Skeletal muscle satellite cell (primary cell): ENCODE measurements around the gene SLC49A3.
"Not testable (repeated sequence)": the region's sequence is repeated elsewhere in the genome, so short reads cannot be mapped to it uniquely, and the experiment has no call there.

Experiments used
- H3K27me3 ChIP-seq: 2 replicates; pipeline ENCODE4 v1.7.0; 2013; ENCODE audit warnings: low read length; ENCODE audit not compliant: control insufficient read depth, insufficient read depth
- H3K36me3 ChIP-seq: 2 replicates; pipeline ENCODE4 v1.7.0; 2013; ENCODE audit warnings: mild to moderate bottlenecking, control low read depth, low read length; ENCODE audit not compliant: insufficient read depth
- H3K4me1 ChIP-seq: 2 replicates; pipeline ENCODE4 v1.7.0; 2013; ENCODE audit warnings: low read length; ENCODE audit not compliant: control insufficient read depth, insufficient read depth
- H3K4me2 ChIP-seq: 2 replicates; pipeline ENCODE4 v1.7.0; 2013; ENCODE audit warnings: mild to moderate bottlenecking, low read length
- H3K4me3 ChIP-seq: 2 replicates; pipeline ENCODE4 v1.7.0; 2013; ENCODE audit warnings: low read length
- H3K9ac ChIP-seq: 2 replicates; pipeline ENCODE4 v1.7.0; 2013; ENCODE audit warnings: mild to moderate bottlenecking, low read depth, low read length, moderate library complexity
- H3K9me3 ChIP-seq: replicated peaks from 2 replicates; pipeline ENCODE4 v1.7.0; 2013; ENCODE audit warnings: mild to moderate bottlenecking, control low read depth, low read length

The SLC49A3 gene

DNA sequence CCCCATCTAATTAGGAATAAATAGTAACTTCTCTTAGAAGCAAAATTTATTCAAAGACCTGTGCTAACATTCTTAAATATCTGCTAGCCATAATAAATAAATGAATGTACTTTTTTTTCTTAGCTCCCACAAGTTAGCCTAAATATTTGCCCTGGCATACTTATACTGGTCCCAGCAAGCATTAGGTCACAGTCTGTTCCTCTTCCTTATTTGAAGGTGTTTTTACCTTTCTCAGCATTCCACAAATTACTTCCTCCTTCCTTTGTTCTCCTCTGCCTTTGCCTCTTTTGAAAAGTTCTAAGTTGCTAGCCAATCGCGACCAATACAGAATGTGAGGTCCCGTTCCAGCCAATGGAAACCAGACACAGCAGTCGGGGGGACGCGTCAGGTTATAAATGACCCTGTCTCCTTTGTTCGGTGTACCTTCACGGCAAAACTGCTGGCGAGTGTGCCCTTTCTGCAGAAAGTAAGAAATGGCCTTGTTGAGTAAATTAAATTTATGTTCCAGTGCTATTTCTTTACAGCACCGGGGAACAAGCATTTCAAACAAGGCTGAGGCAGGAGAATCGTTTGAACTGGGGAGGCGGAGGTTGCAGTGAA, 5.5 kb upstream of the SLC49A3 start:
- H3K4me3 ChIP-seq, H3K36me3 ChIP-seq, H3K9me3 ChIP-seq, H3K9ac ChIP-seq, H3K4me2 ChIP-seq, H3K4me1 ChIP-seq, H3K27me3 ChIP-seq: not testable (repeated sequence)

GRCh38 chr4:692771-693554, 4.0 kb upstream of the SLC49A3 start:
- H3K4me3 ChIP-seq = no peak overlapping the region
- H3K9me3 ChIP-seq = no peaks in the 10 kb centered on the region
- H3K9ac ChIP-seq = no peak overlapping the region

GRCh38 chr4:689723-690122, 772 bp upstream of the SLC49A3 start:
- Histone ChIP-seq H3K4me1 (peaks cover 25% of the 10 kb centered on the region), H3K9me3 (no peaks in the 10 kb centered on the region), H3K36me3 (no peaks in the 10 kb centered on the region), H3K27me3 (peaks cover 9% of the 10 kb centered on the region), H3K4me3 (no peak overlapping the region), H3K9ac (peak overlapping the region; percentile 62), H3K4me2 (no peak overlapping the region)

More at GRCh38 chr4:692771-693554, 4.0 kb upstream of the SLC49A3 start:
- peaks cover 10% of the 10 kb centered on the region for H3K4me1 ChIP-seq
- peaks cover 9% of the 10 kb centered on the region for H3K27me3 ChIP-seq
- no peaks in the 10 kb centered on the region for H3K36me3 ChIP-seq
- H3K4me2 ChIP-seq = no peak overlapping the region

DNA sequence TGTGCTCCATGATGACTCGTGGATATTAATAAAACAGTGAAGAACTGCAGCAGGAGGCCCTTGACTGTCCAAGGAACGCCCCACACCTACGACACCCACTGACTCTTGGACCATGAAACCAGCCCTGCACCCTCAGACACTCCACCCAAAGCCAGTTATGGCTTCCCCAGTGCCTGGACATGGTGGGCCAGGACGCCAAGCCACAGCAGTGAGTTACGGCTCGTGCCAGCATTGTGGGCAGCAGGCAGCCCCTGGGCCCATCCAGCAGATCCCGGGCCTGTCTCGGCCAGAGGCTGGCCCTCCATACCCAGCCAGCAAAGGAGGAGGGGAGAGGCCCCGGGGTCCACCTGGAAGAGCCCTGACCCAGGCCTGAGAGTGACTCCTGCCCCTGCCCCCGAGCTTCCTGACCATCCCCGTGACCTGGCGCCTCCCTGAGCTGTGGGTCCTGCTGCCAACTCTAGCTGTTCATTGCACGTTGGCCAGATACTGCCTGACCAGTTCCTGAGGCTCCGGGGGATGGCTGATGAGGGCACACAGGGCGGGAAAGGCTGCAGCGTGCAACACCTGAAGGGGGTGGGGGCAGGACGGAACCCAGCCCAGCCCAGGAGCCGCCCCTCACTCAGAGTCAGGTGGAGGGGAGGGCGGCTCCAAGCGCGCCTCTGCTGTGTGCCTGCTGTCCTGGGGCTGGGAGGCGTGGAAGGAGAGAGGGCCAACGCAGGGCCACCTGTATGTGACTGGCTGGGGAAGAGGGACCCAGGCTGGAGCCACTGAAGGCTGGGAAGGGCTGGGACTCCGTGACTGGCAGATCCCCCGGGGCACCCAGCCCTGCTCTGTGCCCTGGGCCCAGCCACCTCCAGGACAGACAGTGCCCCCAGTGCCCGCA, 739 bp downstream of the SLC49A3 start:
- H3K4me3 ChIP-seq = peak overlapping the region; percentile 56
- H3K4me1 ChIP-seq = peaks cover 34% of the 10 kb centered on the region
- H3K4me2 ChIP-seq = peak overlapping the region; percentile 79
- no peaks in the 10 kb centered on the region for H3K36me3 ChIP-seq
- no peaks in the 10 kb centered on the region for H3K9me3 ChIP-seq
- peak overlapping the region; percentile 62 for H3K9ac ChIP-seq
- H3K27me3 ChIP-seq = peaks cover 2% of the 10 kb centered on the region

GRCh38 chr4:687048-687970, 1.6 kb downstream of the SLC49A3 start:
- Histone ChIP-seq H3K4me1 (peaks cover 34% of the 10 kb centered on the region), H3K9ac (peak overlapping the region; percentile 59), H3K4me2 (peak overlapping the region; percentile 79), H3K4me3 (peak overlapping the region; percentile 56), H3K27me3 (no peaks in the 10 kb centered on the region), H3K9me3 (no peaks in the 10 kb centered on the region), H3K36me3 (no peaks in the 10 kb centered on the region)

DNA sequence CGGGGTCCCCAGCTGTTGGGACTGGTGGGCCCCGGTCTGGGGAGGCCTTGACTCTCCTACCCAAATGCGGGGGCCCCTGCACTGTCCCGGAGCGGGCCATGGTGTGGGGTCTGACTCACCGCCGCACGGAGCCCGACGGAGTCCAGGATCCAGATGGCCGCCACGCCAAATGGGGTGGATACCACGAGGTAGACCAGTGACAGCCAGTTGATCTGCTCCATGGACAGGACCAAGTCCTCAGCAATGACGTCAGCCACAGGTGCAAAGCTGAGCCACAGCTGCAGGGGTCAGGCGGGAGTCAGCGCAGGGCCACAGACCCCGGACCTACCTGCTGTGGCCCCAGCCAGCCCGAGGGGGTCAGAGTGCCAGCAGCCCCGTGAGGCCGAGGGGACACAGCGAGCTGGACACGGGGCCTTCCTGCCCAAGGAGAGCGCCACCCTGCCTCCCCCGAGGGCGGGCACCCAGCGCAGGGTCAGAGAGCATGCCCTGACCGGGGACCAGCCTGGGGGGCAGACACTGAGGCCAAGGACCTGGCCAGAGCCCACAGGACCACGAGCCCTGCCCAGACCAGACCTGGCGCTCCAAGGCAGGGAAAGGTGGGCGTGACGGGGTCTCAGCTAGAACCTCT, 2.4 kb downstream of the SLC49A3 start:
- H3K36me3 ChIP-seq = no peaks in the 10 kb centered on the region
- H3K4me1 ChIP-seq = peaks cover 34% of the 10 kb centered on the region
- peak overlapping the region; percentile 79 for H3K4me2 ChIP-seq
- H3K9me3 ChIP-seq = no peaks in the 10 kb centered on the region
- H3K27me3 ChIP-seq = no peaks in the 10 kb centered on the region
- no peak overlapping the region for H3K9ac ChIP-seq
- peak overlapping the region; percentile 47 for H3K4me3 ChIP-seq

DNA sequence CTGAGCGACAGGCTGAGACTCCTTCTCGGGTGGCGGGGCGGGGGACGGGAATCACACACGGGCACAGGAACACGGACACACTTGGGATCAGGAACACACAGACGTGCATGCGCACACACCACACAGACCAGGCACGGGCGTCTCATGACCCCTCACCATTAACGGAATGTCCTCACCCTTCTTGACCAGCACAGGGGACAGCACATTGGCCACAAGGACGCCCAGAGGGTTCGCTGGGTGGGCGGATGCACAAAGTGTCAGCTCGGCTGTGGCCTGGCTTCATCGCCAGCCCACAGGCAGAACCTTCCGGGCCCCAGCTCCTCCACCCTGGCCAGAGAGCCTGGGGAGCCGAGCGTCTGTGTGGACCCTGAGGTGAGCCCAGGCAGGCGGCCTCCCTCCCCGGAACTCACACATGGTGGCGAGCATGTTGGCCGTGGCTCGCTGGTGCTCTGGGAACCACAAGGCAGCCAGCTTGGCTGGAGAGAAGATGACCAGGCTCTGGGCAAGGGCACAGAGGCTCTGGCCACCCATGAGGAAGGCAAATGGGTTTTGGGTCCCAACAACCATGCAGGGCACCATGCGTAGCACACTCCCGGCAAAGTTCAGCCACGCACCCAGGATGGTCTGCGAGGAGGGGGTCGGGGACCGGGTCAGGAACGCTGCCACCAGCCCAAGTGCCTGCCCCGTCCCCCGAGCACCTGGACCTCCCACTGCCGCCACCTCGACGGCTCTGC, 3.1 kb downstream of the SLC49A3 start:
- no peaks in the 10 kb centered on the region for H3K36me3 ChIP-seq
- H3K9ac ChIP-seq = no peak overlapping the region
- no peaks in the 10 kb centered on the region for H3K9me3 ChIP-seq
- H3K4me2 ChIP-seq = no peak overlapping the region
- H3K4me1 ChIP-seq = peaks cover 38% of the 10 kb centered on the region
- H3K27me3 ChIP-seq = no peaks in the 10 kb centered on the region
- H3K4me3 ChIP-seq = no peak overlapping the region

DNA sequence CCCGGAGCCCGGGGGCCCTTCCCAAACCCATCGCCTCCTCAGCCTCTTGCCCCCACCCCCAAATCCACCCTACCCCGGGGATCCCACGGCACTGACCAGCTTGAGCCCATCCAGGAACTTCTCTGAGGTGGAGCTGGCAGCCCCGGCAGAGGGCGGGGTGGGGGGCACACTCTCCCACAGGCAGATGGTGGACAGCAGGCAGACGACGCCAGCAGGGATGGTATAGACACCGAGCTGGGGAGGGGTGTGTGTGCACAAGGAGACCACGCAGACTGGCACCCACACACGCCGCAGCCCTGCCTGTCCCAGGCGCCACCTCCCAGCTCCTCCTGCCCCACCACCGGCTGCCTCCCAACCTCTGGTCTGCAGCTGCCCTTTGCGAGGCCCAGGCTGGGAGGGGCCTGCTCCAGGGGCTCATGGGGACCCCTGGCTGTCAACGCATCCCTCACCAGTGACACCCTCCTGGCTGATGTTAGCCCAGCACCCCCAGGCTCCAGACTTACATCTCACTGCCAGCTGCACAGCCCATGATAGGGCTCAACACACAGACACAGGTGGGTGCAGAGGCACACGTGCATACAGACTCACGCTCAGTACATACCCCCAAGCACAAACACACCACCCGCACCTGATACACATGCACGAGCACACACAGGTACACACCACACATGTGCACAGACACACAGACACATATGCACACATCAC, 4.2 kb downstream of the SLC49A3 start:
- no peaks in the 10 kb centered on the region for H3K27me3 ChIP-seq
- H3K4me1 ChIP-seq = peaks cover 43% of the 10 kb centered on the region
- H3K36me3 ChIP-seq = no peaks in the 10 kb centered on the region
- no peak overlapping the region for H3K4me3 ChIP-seq
- H3K9ac ChIP-seq = no peak overlapping the region
- no peaks in the 10 kb centered on the region for H3K9me3 ChIP-seq
- no peak overlapping the region for H3K4me2 ChIP-seq

GRCh38 chr4:683982-684622, 4.8 kb downstream of the SLC49A3 start:
- Histone ChIP-seq H3K4me2 (no peak overlapping the region), H3K36me3 (no peaks in the 10 kb centered on the region), H3K9me3 (no peaks in the 10 kb centered on the region), H3K27me3 (no peaks in the 10 kb centered on the region), H3K4me1 (peaks cover 43% of the 10 kb centered on the region), H3K9ac (no peak overlapping the region), H3K4me3 (no peak overlapping the region)
